ENCODE data around the gene FMNL2.

Gene FMNL2

DNA sequence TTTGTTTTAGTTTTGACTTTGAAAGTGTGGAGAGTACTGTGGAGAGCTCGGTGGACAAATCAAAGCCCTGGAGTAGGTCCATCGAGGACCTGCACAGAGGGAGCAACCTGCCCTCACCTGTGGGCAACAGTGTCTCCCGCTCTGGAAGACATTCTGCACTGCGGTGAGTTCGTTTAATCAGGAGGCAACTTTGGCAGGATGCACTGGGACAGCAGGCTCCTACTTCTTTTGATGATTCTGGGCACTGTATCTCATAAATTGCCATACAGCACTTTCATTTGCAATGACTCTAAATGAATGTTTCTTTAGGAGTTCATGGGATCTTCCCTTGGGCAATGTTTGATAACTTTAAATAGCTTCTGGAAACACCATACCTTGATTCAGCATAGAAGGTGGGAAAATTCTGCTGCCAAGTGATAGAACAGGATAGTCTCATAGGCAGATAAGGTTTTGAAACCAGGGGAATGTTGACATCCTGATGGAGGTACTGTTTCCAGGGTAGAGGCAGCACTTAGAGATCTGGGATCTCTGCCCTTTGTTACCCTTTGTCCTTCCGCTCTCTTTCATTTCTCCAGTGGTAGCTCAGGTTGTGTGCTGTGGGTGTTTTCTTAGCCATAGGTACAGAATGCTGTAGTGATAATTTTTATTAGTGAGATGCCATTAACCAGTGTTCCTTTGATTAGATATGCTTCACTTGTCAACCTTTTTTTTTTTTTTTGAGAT is 226.1 kb downstream of the FMNL2 start:
- no peak for DNase-seq

DNA sequence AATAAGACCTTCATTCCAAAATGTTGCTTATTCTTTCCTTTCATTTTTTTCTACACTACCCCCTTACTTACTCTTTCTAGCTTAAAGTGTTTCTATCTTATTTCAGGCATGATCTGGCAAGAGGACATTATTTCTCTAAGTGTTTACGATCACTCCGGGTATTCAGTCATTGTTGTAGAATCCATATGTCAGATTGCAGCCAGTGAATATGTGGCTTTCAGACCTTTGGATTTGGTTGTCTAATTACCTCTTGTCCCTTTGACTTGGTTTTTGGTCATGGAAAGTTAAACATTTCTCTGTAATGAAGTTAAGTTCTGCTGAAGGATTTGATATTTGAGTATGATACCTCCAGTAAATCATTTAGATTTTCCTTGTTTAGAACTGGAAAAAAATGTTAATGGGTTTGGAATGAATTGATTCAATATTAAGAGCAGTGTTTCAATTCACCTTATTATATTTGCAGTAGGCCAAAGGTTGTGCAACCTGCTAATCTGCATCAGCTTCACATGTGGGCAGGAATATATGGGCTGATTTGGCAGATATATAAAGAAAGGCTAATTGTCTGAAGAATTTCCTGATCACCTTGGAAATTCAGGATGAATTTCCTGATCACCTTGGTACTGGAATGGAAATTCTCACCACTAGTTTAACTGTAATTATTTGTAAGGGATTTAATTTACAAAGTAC is 227.4 kb downstream of the FMNL2 start:
- no peak for DNase-seq

DNA sequence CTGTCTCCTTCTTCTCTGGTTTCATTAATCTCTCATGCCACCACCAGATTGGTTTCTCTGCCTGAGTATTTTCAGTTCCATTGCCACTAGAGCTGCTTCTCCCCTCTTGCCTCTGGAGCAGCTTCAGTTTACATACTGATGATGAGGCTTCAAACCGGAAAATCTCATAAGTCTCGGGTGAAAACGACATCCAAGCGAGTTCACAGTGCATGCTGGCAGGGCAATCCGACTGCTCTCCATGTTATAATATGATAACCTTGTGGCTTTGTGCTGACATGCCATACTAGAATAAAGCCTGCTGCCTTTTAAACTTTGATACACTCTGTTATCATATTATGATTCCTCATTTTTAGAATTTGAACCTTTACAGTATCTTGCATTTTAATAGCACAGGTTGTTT is 228.8 kb downstream of the FMNL2 start:
- no peak for DNase-seq

DNA sequence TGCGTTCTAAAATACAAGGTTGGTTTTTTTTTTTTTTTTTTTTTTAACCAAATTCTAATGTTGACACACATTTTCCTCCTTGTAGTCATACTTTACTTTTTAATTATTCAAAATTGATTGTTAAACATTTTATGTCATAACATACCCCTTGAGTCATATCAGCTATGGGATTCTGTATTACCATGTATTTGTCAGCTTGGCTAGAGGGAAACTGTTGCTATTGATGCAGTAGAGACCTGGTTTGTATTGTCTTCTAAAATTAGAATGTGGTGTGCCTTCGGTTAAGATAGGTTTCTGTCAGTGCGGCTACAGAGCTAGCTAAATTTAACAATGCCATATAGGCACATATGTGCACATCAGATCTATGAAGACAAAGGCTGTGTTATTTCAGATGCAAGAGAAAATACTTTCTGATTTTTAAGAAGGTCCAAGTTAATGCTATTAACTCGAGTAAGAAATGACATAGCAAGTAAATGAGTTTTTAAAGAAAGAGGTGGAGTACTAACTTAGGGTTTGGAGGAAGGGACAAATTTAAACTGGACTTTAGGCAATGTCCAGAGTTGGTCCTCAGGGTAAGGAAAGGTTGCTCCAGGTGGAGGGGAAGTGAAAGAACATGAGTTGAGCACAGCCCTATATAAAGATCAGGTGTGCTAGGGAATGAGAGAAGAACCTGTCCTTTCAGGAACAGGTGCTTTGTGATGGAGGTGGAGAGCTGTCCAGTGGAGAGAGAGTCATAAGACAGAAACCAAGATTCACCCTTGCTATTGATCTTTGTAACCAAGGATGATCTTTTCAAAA is 230.0 kb downstream of the FMNL2 start:
- no peak for DNase-seq

DNA sequence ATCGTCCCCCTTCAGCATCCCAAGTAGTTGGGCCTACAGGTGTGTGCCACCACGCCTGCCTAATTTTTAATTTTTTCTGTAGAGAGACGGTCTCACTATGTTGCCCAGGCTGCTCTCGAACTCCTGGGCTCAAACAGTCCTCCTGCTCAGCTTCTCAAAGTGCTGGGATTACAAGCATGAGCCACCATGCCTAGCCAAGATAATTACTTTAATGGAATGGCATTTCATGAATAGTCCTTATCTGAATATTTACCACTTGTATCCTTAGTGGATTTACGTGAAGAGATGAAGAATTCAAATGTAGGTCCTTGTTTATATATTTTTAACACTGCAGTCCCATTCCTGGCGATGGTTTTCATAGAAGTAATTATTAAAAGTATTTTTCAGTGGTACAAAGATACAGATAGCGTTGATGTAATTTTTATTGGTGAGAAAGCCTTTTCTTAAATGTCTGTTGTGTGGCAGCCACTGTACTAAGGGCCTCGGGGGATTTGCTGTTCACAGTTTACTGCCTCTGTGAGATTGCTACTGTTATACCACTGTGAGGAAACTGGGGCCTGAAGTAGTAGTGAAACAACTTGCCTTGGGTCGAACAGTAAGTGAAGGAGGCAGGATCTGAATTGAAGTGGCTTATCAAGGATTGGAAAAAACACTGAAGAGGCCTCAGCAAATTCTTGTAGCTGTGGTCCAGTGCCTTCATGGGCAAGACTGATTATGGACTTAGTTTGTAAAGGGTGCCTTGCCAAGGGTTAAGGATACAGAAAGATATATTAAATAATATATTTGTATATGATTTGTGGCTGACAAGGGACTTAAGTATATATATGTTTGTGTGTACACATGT is 231.1 kb downstream of the FMNL2 start:
- no peak for DNase-seq

DNA sequence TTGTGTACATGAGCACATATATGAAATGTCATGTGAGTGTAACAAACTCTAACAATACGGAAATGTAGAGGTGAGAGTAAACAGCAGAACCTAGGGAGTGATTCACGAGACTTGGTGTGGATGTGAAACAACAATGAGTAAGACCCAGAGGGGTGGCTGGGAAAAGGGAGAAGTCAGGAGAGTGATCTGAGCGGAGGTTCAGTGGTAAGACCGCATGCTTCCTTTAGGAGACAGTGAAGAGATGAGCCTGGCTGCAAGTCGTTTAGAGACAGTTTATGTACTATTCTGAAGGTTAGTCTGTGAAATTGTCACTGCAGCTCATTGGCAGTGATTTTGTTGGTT is 231.7 kb downstream of the FMNL2 start:
- no peak for DNase-seq

DNA sequence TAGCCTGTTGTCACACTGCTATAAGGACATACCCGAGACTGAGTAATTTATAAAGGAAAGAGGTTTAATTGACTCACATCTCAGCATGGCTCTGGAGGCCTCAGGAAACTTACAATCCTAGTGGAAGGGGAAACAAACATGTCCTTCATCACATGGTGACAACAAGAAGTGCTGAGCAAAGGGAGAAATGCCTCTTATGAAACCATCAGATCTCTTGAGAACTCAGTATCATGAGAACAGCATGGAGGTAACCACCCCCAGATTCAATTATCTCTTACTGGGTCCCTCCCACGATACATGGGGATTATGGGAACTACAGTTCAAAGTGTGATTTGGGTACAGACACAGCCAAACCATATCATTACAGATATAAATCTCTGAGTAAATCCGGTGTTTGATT is 233.6 kb downstream of the FMNL2 start:
- DNase-seq: no peak

DNA sequence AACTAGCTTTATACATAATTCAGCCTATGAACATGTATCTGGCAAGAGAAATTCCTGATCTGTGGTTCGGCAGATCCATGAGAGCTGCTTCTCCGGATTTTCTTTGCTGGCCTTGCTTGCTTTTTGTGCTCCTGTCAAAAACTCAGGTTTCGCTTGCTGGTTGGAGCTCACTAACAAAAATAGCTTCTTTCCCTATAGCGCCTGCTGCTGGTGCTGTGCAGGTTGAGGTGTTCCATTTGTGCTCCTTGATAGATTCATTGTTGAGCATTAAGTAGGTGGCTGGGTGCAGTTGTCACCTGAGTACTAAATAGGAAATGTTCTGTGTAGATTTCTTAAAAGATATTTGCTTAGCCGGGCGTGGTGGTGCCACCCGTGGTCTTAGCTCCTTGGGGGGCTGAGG is 234.2 kb downstream of the FMNL2 start:
- no peak for DNase-seq

DNA sequence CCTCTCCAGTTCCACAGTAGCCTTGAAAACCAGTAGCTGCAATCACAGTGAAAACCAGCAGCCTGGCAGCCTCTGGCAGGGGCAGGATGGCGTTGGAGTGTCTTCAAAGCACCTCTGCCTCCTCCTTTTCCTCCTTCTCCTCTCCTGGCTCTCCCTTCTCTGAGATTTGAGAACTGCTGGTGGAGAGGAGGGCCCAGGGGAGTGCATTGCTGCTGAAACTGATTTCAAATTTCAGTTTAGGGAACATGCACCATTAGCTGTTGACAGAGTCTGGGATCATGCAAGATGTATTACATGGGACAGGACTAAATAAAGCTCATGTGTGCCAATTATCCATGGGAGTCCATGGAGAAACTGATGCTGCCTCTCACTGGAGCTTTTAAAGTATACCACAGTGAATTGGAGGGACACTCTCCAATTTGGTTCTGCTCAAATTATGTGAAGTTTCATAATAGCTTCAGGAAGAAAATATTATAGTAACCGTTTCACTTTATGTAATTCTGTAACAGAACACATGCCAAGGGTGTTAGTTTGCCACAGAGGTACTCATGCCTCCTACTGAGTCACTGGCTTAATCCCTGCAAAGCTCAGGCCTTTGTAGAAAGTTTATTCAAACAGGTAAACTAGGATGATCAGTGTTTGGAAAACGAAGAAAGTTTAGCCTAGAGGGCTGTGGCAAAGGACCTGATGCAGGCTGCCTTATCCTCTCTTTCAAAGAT is 236.2 kb downstream of the FMNL2 start:
- no peak for DNase-seq

DNA sequence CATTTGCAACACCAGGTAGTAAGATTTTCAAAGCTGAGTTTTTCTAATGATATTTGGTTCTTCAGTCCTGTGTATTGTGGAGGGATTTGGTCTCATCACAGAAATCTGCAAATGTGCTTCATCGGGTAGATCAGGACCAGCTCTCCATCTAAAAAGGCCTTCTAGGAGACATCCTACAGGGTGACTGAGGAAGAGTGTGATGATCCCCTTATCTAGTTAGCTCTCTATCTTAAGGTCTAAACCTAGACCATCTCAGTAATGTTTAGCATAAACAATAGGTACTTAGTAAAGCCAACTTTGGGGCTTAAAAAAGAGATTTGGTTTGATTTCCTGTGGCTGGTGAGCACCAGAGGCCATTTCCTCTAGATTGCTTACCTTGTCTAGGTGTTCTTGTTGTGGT is 237.1 kb downstream of the FMNL2 start:
- no peak for DNase-seq

DNA sequence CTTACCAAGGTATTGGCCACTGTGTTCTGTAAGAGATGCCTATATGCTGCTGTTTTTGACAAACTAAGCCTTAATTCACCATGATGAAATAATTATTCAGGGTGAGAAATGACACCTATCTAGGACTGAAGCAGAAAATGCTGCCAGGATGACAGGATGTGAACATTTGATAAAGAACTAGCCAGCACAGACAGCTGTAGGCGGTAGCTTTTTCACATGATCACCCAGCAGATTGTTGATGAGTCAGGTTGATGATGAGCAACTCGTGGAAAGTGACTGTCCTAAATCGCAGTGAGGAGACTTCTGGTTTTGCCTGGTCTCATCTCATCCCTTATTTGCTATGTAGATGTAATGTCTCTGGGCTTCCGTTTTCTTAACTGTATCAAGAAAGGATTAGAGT is 238.2 kb downstream of the FMNL2 start:
- no peak for DNase-seq

DNA sequence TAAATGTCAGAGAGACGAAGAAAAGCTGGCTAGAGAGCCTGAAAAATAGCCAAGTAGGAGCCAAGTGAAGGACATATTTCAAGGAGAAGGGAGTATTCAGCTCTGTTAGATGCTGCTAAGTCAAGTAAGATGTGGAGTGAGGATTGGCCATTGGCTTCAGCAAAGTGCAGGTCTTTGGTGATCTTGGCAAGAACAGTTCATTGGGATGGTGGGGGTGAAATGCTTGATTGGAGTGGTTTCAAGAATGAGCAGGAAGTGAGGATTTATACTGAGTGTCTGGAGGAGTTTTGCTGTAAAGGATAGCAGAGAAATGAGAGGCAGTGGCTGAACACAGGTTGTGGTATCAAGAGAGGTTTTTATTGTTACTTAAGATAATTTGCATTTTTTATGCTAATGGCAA is 242.6 kb downstream of the FMNL2 start:
- DNase-seq: no peak

DNA sequence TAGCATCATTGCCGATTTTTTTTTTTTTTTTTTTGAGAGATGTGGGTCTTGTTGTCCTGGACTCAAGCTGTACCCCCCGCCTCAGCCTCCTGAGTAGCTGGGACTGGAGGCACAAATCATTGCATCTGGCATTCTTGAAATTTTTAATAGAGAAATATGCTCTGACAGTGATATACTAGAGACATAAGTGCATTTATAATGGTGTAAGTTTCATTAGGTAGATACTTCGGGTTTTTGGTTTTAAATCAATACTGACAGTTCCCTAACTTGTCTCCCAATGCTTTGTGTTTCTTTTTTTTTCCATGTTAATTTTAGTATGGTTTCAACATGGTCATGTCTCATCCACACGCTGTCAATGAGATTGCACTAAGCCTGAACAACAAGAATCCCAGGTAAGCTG is 243.6 kb downstream of the FMNL2 start:
- DNase-seq: no peak

DNA sequence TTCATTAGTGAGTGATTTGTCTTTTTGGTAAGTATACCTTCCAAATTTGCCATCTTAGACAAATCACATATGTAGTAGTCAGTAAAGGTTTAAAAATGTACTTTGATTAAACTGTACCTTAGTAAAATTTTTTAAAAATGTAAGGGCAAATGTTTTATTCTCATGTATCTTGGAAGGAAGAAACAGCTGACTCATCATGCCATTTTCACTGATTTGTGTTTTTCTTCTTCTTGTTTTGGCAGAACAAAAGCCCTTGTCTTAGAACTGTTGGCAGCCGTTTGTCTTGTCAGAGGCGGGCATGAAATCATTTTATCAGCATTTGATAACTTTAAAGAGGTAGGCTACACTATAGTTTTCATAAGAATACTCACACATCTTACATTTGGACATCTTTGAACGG is 245.7 kb downstream of the FMNL2 start:
- DNase-seq: no peak

DNA sequence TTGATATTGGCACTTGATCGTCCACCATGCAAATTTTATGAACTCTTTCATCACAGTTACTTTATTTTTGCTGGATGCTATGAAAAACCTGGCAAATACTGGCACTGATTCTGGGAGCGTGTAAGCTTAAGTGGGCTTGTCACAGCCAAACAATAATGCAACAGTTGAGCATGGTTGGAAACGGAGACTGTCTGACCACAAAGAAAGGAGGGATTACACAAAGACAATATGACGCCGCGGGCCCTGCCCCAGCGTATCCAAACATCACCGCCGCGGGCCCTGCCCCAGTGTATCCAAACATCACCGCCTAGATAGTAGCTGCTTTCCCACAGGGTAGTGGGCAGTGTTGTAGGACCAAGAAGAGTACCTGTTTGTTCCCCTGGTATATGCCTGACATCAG is 246.4 kb downstream of the FMNL2 start:
- no peak for DNase-seq

DNA sequence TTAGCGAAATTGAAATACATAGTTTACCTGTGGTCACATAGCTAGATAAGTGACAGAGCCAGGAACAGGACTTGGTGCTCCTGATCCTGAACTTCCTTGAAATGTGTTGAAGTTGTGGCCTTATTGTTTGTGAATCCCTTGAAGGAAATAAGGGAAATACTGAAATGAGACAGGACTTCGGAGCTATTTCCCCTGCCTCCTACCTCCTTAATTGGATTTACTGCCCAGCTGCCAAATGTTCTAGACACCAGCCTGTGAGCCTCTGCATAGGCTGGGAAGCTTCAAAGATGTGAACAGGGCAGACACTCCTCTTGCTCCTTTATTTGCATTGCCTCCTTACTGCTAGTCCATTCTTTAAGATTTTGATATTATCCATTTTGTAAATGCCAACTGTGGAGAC is 247.1 kb downstream of the FMNL2 start:
- no peak for DNase-seq

DNA sequence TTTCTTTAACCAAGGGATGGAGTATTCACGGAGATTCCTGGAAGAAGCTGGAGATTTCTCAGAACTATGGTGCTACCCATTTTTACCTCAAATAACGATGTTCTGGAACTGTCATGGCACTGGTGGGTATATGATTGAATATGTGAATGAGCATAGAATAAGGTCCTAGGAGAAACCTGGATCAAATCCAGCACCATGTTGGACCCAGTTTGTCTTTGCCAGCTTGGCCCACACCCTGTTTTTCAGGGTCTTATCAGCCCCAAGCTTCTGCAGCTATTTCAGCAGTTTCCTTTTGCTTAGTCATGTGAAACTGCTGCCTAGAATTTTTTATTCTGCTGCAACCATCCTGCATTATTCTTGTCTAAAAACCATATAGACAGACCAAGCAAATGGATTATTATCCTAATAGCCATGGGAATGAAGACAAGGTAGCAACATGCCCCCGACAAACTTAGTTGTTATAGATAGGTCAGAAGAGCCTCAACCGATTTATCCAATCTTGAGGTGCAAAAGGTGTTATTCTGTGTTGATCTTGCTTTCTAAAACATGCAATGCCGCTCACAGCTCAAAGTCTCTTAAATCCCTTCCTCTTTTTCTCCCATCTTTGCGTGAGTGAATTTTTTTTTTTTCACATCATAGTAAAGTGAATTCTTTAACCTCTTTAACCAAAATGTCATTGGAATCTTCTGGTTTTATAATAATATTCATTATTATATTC is 248.7 kb downstream of the FMNL2 start:
- DNase-seq: no peak

DNA sequence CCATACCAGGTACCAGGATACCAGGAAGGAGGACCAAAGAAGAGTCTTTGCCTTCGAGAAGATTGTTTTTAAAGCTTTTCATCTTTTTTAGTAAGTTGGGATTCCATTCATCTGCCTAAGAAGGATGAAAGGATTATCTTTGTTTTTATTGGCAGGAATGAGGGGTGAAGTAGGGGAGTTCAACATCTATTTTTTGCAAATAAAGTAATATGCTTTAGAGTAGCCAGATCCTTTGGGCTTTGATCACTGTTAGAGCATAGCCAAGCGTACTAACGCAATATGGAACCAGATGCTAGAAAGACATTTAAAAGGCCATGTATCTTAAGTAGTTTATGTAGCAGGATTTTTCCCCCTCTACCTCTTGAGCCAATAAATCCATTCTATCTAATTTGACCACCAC is 249.3 kb downstream of the FMNL2 start:
- no peak for DNase-seq

DNA sequence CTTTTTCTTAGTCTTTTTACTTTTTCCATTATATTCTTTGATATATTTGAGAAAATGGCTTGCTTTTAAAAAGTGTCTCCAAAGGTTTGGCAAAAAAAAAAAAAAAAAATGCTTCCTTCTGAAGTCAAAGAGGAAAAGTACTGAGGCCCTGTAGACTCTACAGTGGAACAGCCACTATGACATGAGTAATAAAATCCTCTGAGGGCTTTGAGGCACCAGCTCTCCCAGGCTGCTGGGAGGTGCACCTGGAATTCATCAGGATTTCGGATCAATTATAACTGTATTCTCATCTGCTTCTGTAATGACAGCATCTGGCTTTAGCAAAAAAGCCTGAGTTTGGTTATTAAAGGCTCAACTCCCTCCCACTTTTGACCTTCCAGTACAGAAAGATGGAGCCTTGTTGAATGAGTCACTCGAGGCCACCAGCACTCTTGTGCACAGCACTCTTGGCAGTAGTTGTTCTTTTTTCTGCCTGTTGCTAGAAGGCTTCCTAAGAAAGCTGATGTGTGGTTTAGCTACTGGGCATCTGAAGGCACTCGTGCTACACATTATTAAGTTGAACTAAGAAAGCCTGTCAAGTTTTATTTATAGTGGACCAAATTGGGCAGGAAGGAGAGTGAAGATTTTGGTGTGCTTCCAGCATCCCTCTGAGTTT is 251.0 kb downstream of the FMNL2 start:
- no peak for DNase-seq

DNA sequence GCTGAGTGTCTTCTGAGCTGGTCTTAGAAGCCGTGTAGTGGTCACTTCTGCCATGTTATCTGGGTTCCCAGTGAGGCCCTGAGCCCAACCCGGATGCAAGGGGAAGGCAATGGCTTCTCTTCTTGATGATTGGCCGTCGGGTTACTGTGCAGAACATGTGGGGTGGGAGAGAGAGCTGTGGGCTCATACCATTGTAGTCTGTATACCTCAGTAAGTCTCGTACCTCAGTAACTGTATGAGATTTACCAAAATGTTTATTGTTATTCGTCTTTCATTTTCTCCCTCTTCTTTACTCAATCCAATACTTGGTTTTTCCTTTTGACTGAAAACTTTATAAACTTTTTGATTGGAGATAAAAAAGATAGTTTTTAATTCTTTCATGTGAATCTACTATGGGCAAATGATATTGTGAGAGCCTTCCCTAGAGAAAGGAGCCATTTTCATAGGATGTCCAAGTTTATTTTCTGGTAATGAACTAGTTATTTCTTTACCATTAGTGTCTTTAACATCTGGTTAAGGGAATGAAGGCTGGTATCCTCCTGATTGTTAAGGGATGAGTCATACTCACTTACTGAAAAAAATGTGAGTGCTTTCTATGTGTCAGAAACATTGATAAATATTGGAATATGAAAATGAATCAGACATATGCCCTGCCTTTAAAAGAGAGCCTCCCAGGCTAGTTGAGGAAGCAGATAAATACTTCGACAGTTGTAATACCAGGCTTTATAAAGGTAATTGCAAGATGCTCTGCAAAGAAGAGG is 252.4 kb downstream of the FMNL2 start:
- no peak for DNase-seq

DNA sequence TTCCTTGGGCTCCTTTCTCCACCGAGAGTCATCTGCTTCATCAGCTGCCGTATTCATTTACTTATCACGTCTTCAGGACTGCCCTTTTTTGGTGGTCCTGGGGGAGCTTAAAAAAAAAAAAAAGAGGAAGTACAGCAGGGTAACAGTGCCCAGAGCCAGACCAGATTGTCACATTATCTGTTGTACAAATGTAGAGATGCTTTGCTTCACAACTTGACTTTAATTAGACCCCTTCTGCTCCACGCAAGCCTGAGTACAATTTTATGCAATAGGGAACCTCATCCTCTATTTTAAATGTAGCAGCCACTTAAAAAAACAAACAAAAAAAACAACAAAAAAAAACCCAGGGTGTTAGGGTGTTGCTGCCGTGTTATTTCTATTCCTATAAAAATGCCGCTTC is 254.0 kb downstream of the FMNL2 start:
- DNase-seq: no peak

All from NCI-H1930 (cell line).